ENCODE results near the gene ZNF83.

DNA sequence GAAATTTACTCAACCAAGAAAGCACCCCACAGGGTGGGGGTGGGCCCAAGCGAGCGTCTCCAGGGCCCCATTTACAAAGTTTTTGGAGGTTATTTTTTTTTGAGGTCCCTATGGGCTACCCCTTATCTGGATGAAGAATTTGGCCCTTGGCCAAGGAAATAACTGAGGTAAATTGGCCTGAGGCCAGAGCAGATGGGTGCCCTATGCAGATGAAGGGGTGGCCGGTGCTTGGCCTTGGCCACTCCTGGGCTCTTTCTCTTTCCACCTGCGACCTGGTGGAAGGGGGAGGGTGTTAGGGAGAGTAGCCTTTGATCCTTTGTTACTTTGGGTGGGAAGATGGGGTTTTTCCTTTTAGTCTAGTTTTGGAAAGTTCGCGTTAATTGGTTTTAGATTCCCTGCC, 52.6 kb downstream of the ZNF83 start:
- TF ChIP-seq, protein P1, sequence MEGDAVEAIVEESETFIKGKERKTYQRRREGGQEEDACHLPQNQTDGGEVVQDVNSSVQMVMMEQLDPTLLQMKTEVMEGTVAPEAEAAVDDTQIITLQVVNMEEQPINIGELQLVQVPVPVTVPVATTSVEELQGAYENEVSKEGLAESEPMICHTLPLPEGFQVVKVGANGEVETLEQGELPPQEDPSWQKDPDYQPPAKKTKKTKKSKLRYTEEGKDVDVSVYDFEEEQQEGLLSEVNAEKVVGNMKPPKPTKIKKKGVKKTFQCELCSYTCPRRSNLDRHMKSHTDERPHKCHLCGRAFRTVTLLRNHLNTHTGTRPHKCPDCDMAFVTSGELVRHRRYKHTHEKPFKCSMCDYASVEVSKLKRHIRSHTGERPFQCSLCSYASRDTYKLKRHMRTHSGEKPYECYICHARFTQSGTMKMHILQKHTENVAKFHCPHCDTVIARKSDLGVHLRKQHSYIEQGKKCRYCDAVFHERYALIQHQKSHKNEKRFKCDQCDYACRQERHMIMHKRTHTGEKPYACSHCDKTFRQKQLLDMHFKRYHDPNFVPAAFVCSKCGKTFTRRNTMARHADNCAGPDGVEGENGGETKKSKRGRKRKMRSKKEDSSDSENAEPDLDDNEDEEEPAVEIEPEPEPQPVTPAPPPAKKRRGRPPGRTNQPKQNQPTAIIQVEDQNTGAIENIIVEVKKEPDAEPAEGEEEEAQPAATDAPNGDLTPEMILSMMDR (IDR thresholded peaks at IDR 0.05 in 4 of 5, conservative IDR thresholded peaks at IDR 0.05 in 1 of 5), result no peak
- no peak for TF ChIP-seq POLR2A (IDR thresholded peaks at IDR 0.05)

Measured in gastrocnemius medialis (tissue), 4 donors.